ENCODE results near the gene VPS37C.
"Not testable (repeated sequence)": the region's sequence is repeated elsewhere in the genome, so short reads cannot be mapped to it uniquely, and the experiment has no call there.

DNA sequence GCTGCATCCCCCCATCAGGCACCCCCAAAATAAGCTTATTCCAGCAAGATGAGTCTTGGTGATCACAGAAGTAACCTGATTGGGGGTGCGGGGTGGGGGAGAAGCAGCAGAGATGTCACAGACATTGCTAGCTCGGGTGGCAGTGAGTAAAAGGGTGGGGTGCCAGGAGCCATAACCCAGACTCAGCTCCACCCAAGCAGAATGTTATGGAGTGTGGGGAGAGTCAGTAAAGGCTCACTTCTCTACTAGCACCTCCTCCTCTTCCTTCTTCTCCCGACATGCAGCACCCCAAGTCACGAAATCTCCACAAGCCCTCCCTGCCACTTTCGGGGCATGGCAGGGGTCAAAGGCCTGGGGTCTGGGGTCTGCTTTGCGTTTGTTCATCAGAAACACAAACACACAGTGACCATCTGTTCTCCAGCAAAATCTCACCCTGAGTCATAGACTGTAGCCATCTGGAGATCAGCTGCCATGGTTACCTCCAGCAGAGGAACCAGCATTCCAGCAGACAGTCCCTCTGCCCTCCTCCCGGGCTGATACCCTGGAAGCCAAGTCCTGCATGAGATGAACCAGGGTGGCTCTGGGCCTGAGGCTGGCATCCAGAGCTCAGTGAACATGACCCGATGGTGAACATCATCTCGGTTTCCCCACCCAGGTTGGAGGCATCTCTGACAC lies 46.5 kb upstream of the VPS37C start:
- TF ChIP-seq, protein P1, sequence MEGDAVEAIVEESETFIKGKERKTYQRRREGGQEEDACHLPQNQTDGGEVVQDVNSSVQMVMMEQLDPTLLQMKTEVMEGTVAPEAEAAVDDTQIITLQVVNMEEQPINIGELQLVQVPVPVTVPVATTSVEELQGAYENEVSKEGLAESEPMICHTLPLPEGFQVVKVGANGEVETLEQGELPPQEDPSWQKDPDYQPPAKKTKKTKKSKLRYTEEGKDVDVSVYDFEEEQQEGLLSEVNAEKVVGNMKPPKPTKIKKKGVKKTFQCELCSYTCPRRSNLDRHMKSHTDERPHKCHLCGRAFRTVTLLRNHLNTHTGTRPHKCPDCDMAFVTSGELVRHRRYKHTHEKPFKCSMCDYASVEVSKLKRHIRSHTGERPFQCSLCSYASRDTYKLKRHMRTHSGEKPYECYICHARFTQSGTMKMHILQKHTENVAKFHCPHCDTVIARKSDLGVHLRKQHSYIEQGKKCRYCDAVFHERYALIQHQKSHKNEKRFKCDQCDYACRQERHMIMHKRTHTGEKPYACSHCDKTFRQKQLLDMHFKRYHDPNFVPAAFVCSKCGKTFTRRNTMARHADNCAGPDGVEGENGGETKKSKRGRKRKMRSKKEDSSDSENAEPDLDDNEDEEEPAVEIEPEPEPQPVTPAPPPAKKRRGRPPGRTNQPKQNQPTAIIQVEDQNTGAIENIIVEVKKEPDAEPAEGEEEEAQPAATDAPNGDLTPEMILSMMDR (IDR thresholded peaks at IDR 0.05): not testable (repeated sequence)
- TF ChIP-seq POLR2A (IDR thresholded peaks at IDR 0.05): not testable (repeated sequence)
